K562 (cell line): ENCODE data around the gene ELMO1. TPM values are rescaled to one million over a fixed set of nuclear protein-coding genes. Genes with fewer than 3 reads are reported as not detected.

Experiments
- CBX1 ChIP-seq: sonication (generic); IDR thresholded peaks from 2 replicates; pipeline ENCODE4 v1.6.1; 2016; ENCODE audit warnings: antibody characterized with exemption, low read depth, mild to moderate bottlenecking
- CHAMP1 ChIP-seq: fragments of 450-650 bp; IDR thresholded peaks from 2 replicates; pipeline ENCODE4 v1.6.1; 2016; ENCODE audit warnings: mild to moderate bottlenecking
- CTCFL ChIP-seq: IDR thresholded peaks from 2 replicates; pipeline ENCODE4 v1.6.1; 2011; ENCODE audit warnings: borderline replicate concordance, low read depth, mild to moderate bottlenecking, moderate library complexity, low read length; ENCODE audit not compliant: insufficient read depth, poor library complexity, severe bottlenecking
- DMBX1 ChIP-seq: fragments of 250-450 bp; sonication (Bioruptor Pico); IDR thresholded peaks from 2 replicates; pipeline ENCODE4 v1.8.0; 2022; ENCODE audit warnings: inconsistent platforms, mild to moderate bottlenecking, moderate library complexity, borderline replicate concordance
- DNMT1 ChIP-seq: fragments of 450-650 bp; IDR thresholded peaks from 2 replicates; pipeline ENCODE4 v1.6.1; 2016; ENCODE audit warnings: antibody characterized with exemption, mild to moderate bottlenecking
- EP400 ChIP-seq: fragments of 450-650 bp; IDR thresholded peaks from 2 replicates; pipeline ENCODE4 v1.6.1; 2017; ENCODE audit warnings: antibody characterized with exemption, mild to moderate bottlenecking, moderate library complexity
- FOXA3 ChIP-seq, 2 experiments: fragments of 450-650 bp in 1 of 2; sonication (generic) in 1 of 2; formaldehyde crosslinking; IDR thresholded peaks in 1 of 2; conservative IDR thresholded peaks in 1 of 2; 2 replicates each; pipeline versions ENCODE4 v1.4.0 to v1.8.0; 2020 to 2022; ENCODE audit warnings: mild to moderate bottlenecking in 2 of 2, missing genetic modification reagents in 1 of 2
- ILF3 ChIP-seq: fragments of 450-650 bp; IDR thresholded peaks from 2 replicates; pipeline ENCODE4 v1.6.1; 2018; ENCODE audit warnings: antibody characterized with exemption, mild to moderate bottlenecking, moderate library complexity, borderline replicate concordance
- ILK ChIP-seq: fragments of 450-650 bp; IDR thresholded peaks from 2 replicates; pipeline ENCODE4 v1.6.1; 2016; ENCODE audit warnings: missing genetic modification characterization, low read depth, mild to moderate bottlenecking, missing compliant biosample characterization, moderate library complexity, borderline replicate concordance
- KDM5B ChIP-seq: fragments of 200-600 bp; sonication (generic); IDR thresholded peaks from 2 replicates; pipeline ENCODE4 v1.6.1; 2012; ENCODE audit warnings: low read depth, mild to moderate bottlenecking, moderate library complexity, low read length, control low read depth, inconsistent platforms; ENCODE audit not compliant: insufficient replicate concordance
- PHTF2 ChIP-seq: fragments of 250-450 bp; sonication (Bioruptor Pico); IDR thresholded peaks from 2 replicates; pipeline ENCODE4 v1.5.0; 2021; ENCODE audit warnings: mild to moderate bottlenecking
- PTBP1 ChIP-seq: fragments of 200-400 bp; formaldehyde crosslinking; IDR thresholded peaks from 2 replicates; pipeline ENCODE4 v1.6.1; 2017; ENCODE audit warnings: low read depth, low read length
- SRF ChIP-seq, 2 experiments: fragments of 250-450, 450-650 bp in 1 of 2; sonication (Bioruptor Pico) in 1 of 2; sonication (generic) in 1 of 2; formaldehyde crosslinking; IDR thresholded peaks; 2 replicates each; pipeline versions ENCODE4 v1.5.0 to v1.5.1; 2020 to 2022; ENCODE audit warnings: mild to moderate bottlenecking in 1 of 2, missing genetic modification reagents in 1 of 2
- TRIM24 ChIP-seq, 2 experiments: fragments of 450-650 bp; IDR thresholded peaks; 2 replicates each; pipeline ENCODE4 v1.6.1; 2016
- USF1 ChIP-seq: sonication (generic); formaldehyde crosslinking; IDR thresholded peaks from 2 replicates; pipeline ENCODE4 v1.9.0; 2022; ENCODE audit warnings: mild to moderate bottlenecking, missing genetic modification reagents
- YBX1 ChIP-seq: fragments of 450-650 bp; IDR thresholded peaks from 2 replicates; pipeline ENCODE4 v1.7.1; 2016; ENCODE audit warnings: mild to moderate bottlenecking
- ZBTB8A ChIP-seq: fragments of 450-650 bp; IDR thresholded peaks from 2 replicates; pipeline ENCODE4 v1.6.1; 2018; ENCODE audit warnings: mild to moderate bottlenecking, moderate library complexity; ENCODE audit not compliant: partially characterized antibody
- ZNF165 ChIP-seq: fragments of 250-450 bp; sonication (Bioruptor Pico); IDR thresholded peaks from 2 replicates; pipeline ENCODE4 v1.4.0; 2020; ENCODE audit warnings: borderline replicate concordance
- ZNF23 ChIP-seq: fragments of 250-450 bp; sonication (Bioruptor Pico); IDR thresholded peaks from 2 replicates; pipeline ENCODE4 v1.4.0; 2020; ENCODE audit warnings: mild to moderate bottlenecking
- ZNF445 ChIP-seq: fragments of 250-450 bp; sonication (Bioruptor Pico); IDR thresholded peaks from 2 replicates; pipeline ENCODE4 v1.4.0; 2020; ENCODE audit warnings: low read depth, mild to moderate bottlenecking, moderate library complexity
- ZNF449 ChIP-seq: fragments of 250-450 bp; sonication (Bioruptor Pico); IDR thresholded peaks from 2 replicates; pipeline ENCODE4 v1.8.0; 2022; ENCODE audit warnings: moderate library complexity, mild to moderate bottlenecking, inconsistent platforms
- ZNF584 ChIP-seq: fragments of 200-800 bp; sonication (Bioruptor generic); IDR thresholded peaks from 2 replicates; pipeline ENCODE4 v1.6.1; 2016; ENCODE audit warnings: low read depth, mild to moderate bottlenecking, missing genetic modification characterization, missing compliant biosample characterization
- ZNF778 ChIP-seq: fragments of 450-650 bp; formaldehyde crosslinking; IDR thresholded peaks from 2 replicates; pipeline ENCODE4 v1.4.0; 2020; ENCODE audit warnings: mild to moderate bottlenecking, moderate library complexity
- polyA plus RNA-seq, 8 experiments: library from polyadenylated mRNA; depleted of rRNA in 4 of 8; stranded (reverse) in 5 of 8; unstranded in 3 of 8; fragments of >200 nt; fragmentation: Nextera tagmentation in 2 of 8; fragmentation: Illumina TruSeq in 1 of 8; extraction: Ambion mirVana in 2 of 8; extraction: Trizol in 1 of 8; gene quantifications; 2 replicates each; pipeline versions ENCODE4 v1.2.1 to v1.2.3, GENCODE V29; 2011 to 2014; ENCODE audit warnings: inconsistent platforms in 1 of 8, missing spikeins in 1 of 8
- total RNA-seq, 7 experiments: library from RNA; depleted of rRNA in 6 of 7; stranded (reverse); fragments of >200 nt in 6 of 7; fragmentation: Illumina TruSeq in 2 of 7; extraction: Trizol in 2 of 7; gene quantifications; 2 replicates each; pipeline versions ENCODE4 v1.2.1 to v1.2.3, GENCODE V29; 2011 to 2021; ENCODE audit warnings: low replicate concordance in 1 of 7

The ELMO1 gene
- total and polyA plus RNA-seq, 9 of the 15 experiments (the other 6 are each of a cell fraction or from before 2014, with no cell fraction given): 0.36 to 7.2 (median 3.6) TPM

GRCh38 chr7:37405603-37406122 is 43.0 kb downstream of the ELMO1 start (continued):
- TF ChIP-seq FOXA3 (CRISPR knock-in tag; conservative IDR thresholded peaks at IDR 0.05 in 1 of 2, IDR thresholded peaks at IDR 0.05 in 1 of 2) (peak in 1 of 2 experiments; percentile 79; a peak in 1 of 4 replicates), YBX1 (no peak), DMBX1 (CRISPR knock-in tag) (no peak), ZNF449 (CRISPR knock-in tag) (no peak), DNMT1 (no peak), TRIM24 (IDR thresholded peaks at IDR 0.05) (peak in 1 of 2 experiments; percentile 64; a peak in 1 of 4 replicates), ZNF778 (CRISPR knock-in tag) (no peak), KDM5B (no peak), SRF (CRISPR knock-in tag; IDR thresholded peaks at IDR 0.05) (peak in 1 of 2 experiments; percentile 95; a peak in 3 of 4 replicates), USF1 (CRISPR knock-in tag) (no peak), ILF3 (no peak), ZBTB8A (no peak), ZNF23 (CRISPR knock-in tag) (no peak), ZNF445 (CRISPR knock-in tag) (no peak), PHTF2 (CRISPR knock-in tag) (no peak), ZNF584 (peak; percentile 73), ZNF165 (CRISPR knock-in tag) (no peak), PTBP1 (no peak), CHAMP1 (no peak), EP400 (no peak), CTCFL (no peak), CBX1 (no peak), ILK (tag) (no peak)
